ENCODE measurements around the gene MAN1A1. TPM values are rescaled to one million over a fixed set of nuclear protein-coding genes. Genes with fewer than 3 reads are reported as not detected.

MAN1A1 gene
- total and polyA plus RNA-seq, 2 of the 8 experiments (the other 6 are each of a cell fraction or from before 2014, with no cell fraction given): 1.8 to 5.4 TPM

DNA sequence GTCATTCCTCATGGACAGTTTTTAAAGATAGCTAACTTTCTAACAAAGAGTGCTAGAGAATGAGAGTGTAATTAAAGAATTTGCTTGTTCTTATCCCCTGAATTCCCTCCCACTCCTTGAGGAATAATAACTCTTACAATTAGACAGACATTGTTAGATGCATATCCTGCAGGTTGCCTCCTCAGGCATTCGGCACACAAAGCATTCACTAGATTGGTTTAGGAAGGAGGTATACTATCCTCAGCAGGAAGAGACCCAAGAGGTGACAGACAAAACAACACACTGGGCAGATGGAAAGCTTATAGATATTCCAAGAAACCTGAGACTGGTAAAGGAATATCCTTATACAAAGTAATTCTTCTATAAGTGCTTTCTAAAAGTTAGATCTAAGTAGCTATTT is 162.0 kb downstream of the MAN1A1 start:
- no peak overlapping the region for H2BK12ac ChIP-seq (ENCODE audit: low read depth, low read length)
- 84% methylated on average over 1 of the region's 1 CpG; no CpG with 5 or more reads in 1 of the 2 experiments for WGBS, 2 experiments (ENCODE audit: extremely low coverage in 1 of 2, insufficient coverage in 1 of 2, insufficient read length in 1 of 2, insufficient replicate concordance in 2 of 2, low coverage in 1 of 2, low lambda C conversion rate in 2 of 2, missing lambda C conversion rate in 1 of 2)
- no peak overlapping the region for H3K23ac ChIP-seq (ENCODE audit: insufficient read length)
- no peaks in the 10 kb centered on the region for H3K27me3 ChIP-seq (replicated peaks in 1 of 4; ENCODE audit: control insufficient read depth in 3 of 4, extremely low read depth in 1 of 4, insufficient read depth in 3 of 4, low read length in 3 of 4)
- H4K91ac ChIP-seq (replicated peaks; ENCODE audit: insufficient read length, low read length): no peak overlapping the region
- H2AK5ac ChIP-seq (ENCODE audit: low read depth, low read length): no peak overlapping the region
- H4K5ac ChIP-seq (ENCODE audit: insufficient read length, low read depth, low read length): no peak overlapping the region
- H3K36me3 ChIP-seq (ENCODE audit: control insufficient read depth in 2 of 4, insufficient read depth in 4 of 4, low read length in 3 of 4): no peaks in the 10 kb centered on the region
- no peaks in the 10 kb centered on the region for H4K20me1 ChIP-seq (replicated peaks in 1 of 2; ENCODE audit: control insufficient read depth in 1 of 2, insufficient read depth in 2 of 2, low read length in 2 of 2)
- no peak overlapping the region for H2AFZ ChIP-seq (ENCODE audit: low read length)
- no peak overlapping the region for H3K18ac ChIP-seq (ENCODE audit: extremely low read depth, low read length)
- H3K23me2 ChIP-seq (ENCODE audit: low read depth, low read length): no peaks in the 10 kb centered on the region
- H3K79me2 ChIP-seq (ENCODE audit: control insufficient read depth in 1 of 2, insufficient read depth in 2 of 2, low read length in 2 of 2): no peaks in the 10 kb centered on the region
- peaks cover 0 to 2% (median 0%) of the 10 kb centered on the region in 4 experiments; a peak in 1 of 7 replicates for H3K4me1 ChIP-seq (replicated peaks in 1 of 4; ENCODE audit: control insufficient read depth in 3 of 4, insufficient read depth in 4 of 4, low read length in 3 of 4)
- no peak for TF ChIP-seq CTCF (IDR thresholded peaks at IDR 0.05; ENCODE audit: control extremely low read depth in 1 of 3, insufficient read depth in 1 of 3, low read depth in 1 of 3, low read length in 3 of 3)
- TF ChIP-seq, protein P1, sequence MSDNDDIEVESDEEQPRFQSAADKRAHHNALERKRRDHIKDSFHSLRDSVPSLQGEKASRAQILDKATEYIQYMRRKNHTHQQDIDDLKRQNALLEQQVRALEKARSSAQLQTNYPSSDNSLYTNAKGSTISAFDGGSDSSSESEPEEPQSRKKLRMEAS (IDR thresholded peaks at IDR 0.05): no peak
- no peak for FAIRE-seq
- no peaks in the 10 kb centered on the region for H3K9me3 ChIP-seq (ENCODE audit: insufficient read depth in 2 of 2, low read depth in 1 of 2, low read length in 1 of 2)
- no peak overlapping the region for H2BK5ac ChIP-seq (ENCODE audit: low read depth, low read length)
- no peak overlapping the region for H3K4me3 ChIP-seq (ENCODE audit: extremely low read depth in 1 of 4, insufficient read depth in 2 of 4, low read depth in 3 of 4, low read length in 4 of 4)
- no peak overlapping the region for H2BK20ac ChIP-seq (ENCODE audit: low read length)
- ChIA-PET CTCF (ENCODE audit: partially characterized antibody) (no interaction called here), POLR2A (ENCODE audit: partially characterized antibody) (interaction anchor here (0.6 kb wide), 1 partner anchor 68 kb away, joined by 3 read pairs; no protein-coding TSS in a partner anchor)
- H3K14ac ChIP-seq (ENCODE audit: insufficient read length): no peak overlapping the region
- H3K79me1 ChIP-seq (ENCODE audit: low read depth, low read length): no peaks in the 10 kb centered on the region
- H3K27ac ChIP-seq (ENCODE audit: low read depth, low read length): no peak overlapping the region
- no peak overlapping the region for H2BK120ac ChIP-seq (replicated peaks; ENCODE audit: low read depth, low read length)
- no peak for DNase-seq (ENCODE audit: low read depth in 1 of 2, low spot score in 2 of 2)
- no peak overlapping the region for H2BK15ac ChIP-seq (ENCODE audit: low read length)
- no peak overlapping the region for H4K8ac ChIP-seq (ENCODE audit: extremely low read depth, insufficient read depth, low read length)
- no peak overlapping the region for H3K4ac ChIP-seq (replicated peaks; ENCODE audit: insufficient read length, low read depth, low read length)
- H3K9ac ChIP-seq (replicated peaks in 1 of 4; ENCODE audit: extremely low read depth in 1 of 4, low read depth in 3 of 4, low read length in 3 of 4): no peak overlapping the region
- no peak overlapping the region for H3K56ac ChIP-seq (replicated peaks; ENCODE audit: insufficient read length, low read depth, low read length)
- no peak overlapping the region for H3K4me2 ChIP-seq (ENCODE audit: insufficient read depth in 1 of 2, low read depth in 2 of 2, low read length in 2 of 2)
